ENCODE measurements around the gene PDGFC. TPM values are rescaled to one million over a fixed set of nuclear protein-coding genes. Genes with fewer than 3 reads are reported as not detected.
"Not testable (repeated sequence)": the region's sequence is repeated elsewhere in the genome, so short reads cannot be mapped to it uniquely, and the experiment has no call there.

Gene PDGFC
- total RNA-seq, 1 donor: 145 TPM

GRCh38 chr4:156933633-156934258 is 37.9 kb downstream of the PDGFC start:
- peaks cover 92% of the 10 kb centered on the region for H3K79me2 ChIP-seq (ENCODE audit: insufficient read depth, low read length)
- H3K36me3 ChIP-seq (ENCODE audit: insufficient read depth, low read length): no peaks in the 10 kb centered on the region
- H4K20me1 ChIP-seq (ENCODE audit: insufficient read depth, low read length): peaks cover 12% of the 10 kb centered on the region
- H2AFZ ChIP-seq (ENCODE audit: low read length): no peak overlapping the region
- peak overlapping the region; percentile 86 for H3K27ac ChIP-seq (ENCODE audit: low read depth, low read length)
- no peaks in the 10 kb centered on the region for H3K27me3 ChIP-seq (ENCODE audit: insufficient read depth, low read length)
- no peak for DNase-seq (ENCODE audit: insufficient read length, low spot score, missing footprints)
- peaks cover 22% of the 10 kb centered on the region for H3K4me1 ChIP-seq (ENCODE audit: insufficient read depth, low read length)
- H3K4me2 ChIP-seq (ENCODE audit: insufficient read depth, low read length): peak overlapping the region; percentile 45
- no peak overlapping the region for H3K4me3 ChIP-seq (ENCODE audit: insufficient read depth, low read length)
- no peak for TF ChIP-seq CTCF (IDR thresholded peaks at IDR 0.05; ENCODE audit: extremely low read depth, low read depth, low read length)
- H3K9me3 ChIP-seq (ENCODE audit: low read depth, low read length): no peaks in the 10 kb centered on the region

GRCh38 chr4:156932360-156932759 is 39.2 kb downstream of the PDGFC start:
- DNase-seq (ENCODE audit: insufficient read length, low spot score, missing footprints); H2AFZ ChIP-seq (ENCODE audit: low read length); H3K27me3 ChIP-seq (ENCODE audit: insufficient read depth, low read length); H3K4me2 ChIP-seq (ENCODE audit: insufficient read depth, low read length); H3K4me3 ChIP-seq (ENCODE audit: insufficient read depth, low read length); H3K27ac ChIP-seq (ENCODE audit: low read depth, low read length); H3K36me3 ChIP-seq (ENCODE audit: insufficient read depth, low read length); H3K9me3 ChIP-seq (ENCODE audit: low read depth, low read length): not testable (repeated sequence)
- Histone ChIP-seq H3K4me1 (ENCODE audit: insufficient read depth, low read length) (peaks cover 22% of the 10 kb centered on the region), H4K20me1 (ENCODE audit: insufficient read depth, low read length) (peaks cover 12% of the 10 kb centered on the region), H3K79me2 (ENCODE audit: insufficient read depth, low read length) (peaks cover 94% of the 10 kb centered on the region)

- no peaks in the 10 kb centered on the region for H3K9me3 ChIP-seq (ENCODE audit: low read depth, low read length)
- H3K36me3 ChIP-seq (ENCODE audit: insufficient read depth, low read length): no peaks in the 10 kb centered on the region
- H3K79me2 ChIP-seq (ENCODE audit: insufficient read depth, low read length): peaks cover 94% of the 10 kb centered on the region
- peaks cover 15% of the 10 kb centered on the region for H4K20me1 ChIP-seq (ENCODE audit: insufficient read depth, low read length)
- no peak overlapping the region for H2AFZ ChIP-seq (ENCODE audit: low read length)
- peaks cover 22% of the 10 kb centered on the region for H3K4me1 ChIP-seq (ENCODE audit: insufficient read depth, low read length)
- no peak overlapping the region for H3K4me3 ChIP-seq (ENCODE audit: insufficient read depth, low read length)
- peak overlapping the region; percentile 24 for H3K27ac ChIP-seq (ENCODE audit: low read depth, low read length)
- peak overlapping the region; percentile 1 for H3K4me2 ChIP-seq (ENCODE audit: insufficient read depth, low read length)
- TF ChIP-seq CTCF (IDR thresholded peaks at IDR 0.05; ENCODE audit: extremely low read depth, low read depth, low read length): no peak
- no peak for DNase-seq (ENCODE audit: insufficient read length, low spot score, missing footprints)
- H3K27me3 ChIP-seq (ENCODE audit: insufficient read depth, low read length): no peaks in the 10 kb centered on the region
These were observed 40.3 kb downstream of the PDGFC start for GRCh38 chr4:156931267-156931666.

- Histone ChIP-seq H3K9me3 (ENCODE audit: low read depth, low read length) (no peaks in the 10 kb centered on the region), H3K79me2 (ENCODE audit: insufficient read depth, low read length) (peaks cover 94% of the 10 kb centered on the region), H3K36me3 (ENCODE audit: insufficient read depth, low read length) (no peaks in the 10 kb centered on the region), H3K4me3 (ENCODE audit: insufficient read depth, low read length) (no peak overlapping the region), H3K27me3 (ENCODE audit: insufficient read depth, low read length) (no peaks in the 10 kb centered on the region), H3K4me2 (ENCODE audit: insufficient read depth, low read length) (no peak overlapping the region), H2AFZ (ENCODE audit: low read length) (no peak overlapping the region), H3K27ac (ENCODE audit: low read depth, low read length) (no peak overlapping the region), H4K20me1 (ENCODE audit: insufficient read depth, low read length) (peaks cover 24% of the 10 kb centered on the region), H3K4me1 (ENCODE audit: insufficient read depth, low read length) (peaks cover 21% of the 10 kb centered on the region)
- no peak for DNase-seq (ENCODE audit: insufficient read length, low spot score, missing footprints)
- no peak for TF ChIP-seq CTCF (IDR thresholded peaks at IDR 0.05; ENCODE audit: extremely low read depth, low read depth, low read length)
These were observed 42.1 kb downstream of the PDGFC start for GRCh38 chr4:156929386-156930105.
